K562 (cell line): ENCODE results near the gene TEX54. TPM values are rescaled to one million over a fixed set of nuclear protein-coding genes. Genes with fewer than 3 reads are reported as not detected.

ENCODE experiments used
- CBX5 ChIP-seq: IDR thresholded peaks from 2 replicates; pipeline ENCODE4 v1.6.1; 2014; ENCODE audit warnings: low read depth, borderline replicate concordance
- CTCFL ChIP-seq: IDR thresholded peaks from 2 replicates; pipeline ENCODE4 v1.6.1; 2011; ENCODE audit warnings: borderline replicate concordance, low read depth, mild to moderate bottlenecking, moderate library complexity, low read length; ENCODE audit not compliant: insufficient read depth, poor library complexity, severe bottlenecking
- EWSR1 ChIP-seq: fragments of 450-650 bp; IDR thresholded peaks from 2 replicates; pipeline ENCODE4 v1.6.1; 2018; ENCODE audit warnings: borderline replicate concordance, mild to moderate bottlenecking, low read depth, moderate library complexity; ENCODE audit not compliant: partially characterized antibody
- HBP1 ChIP-seq: fragments of 450-650 bp; formaldehyde crosslinking; IDR thresholded peaks from 2 replicates; pipeline ENCODE4 v1.4.0; 2022; ENCODE audit warnings: missing genetic modification characterization
- HCFC1 ChIP-seq: IDR thresholded peaks from 2 replicates; pipeline ENCODE4 v1.6.1; 2012; ENCODE audit warnings: low read depth, low read length, improper control_type of control experiment
- MEIS2 ChIP-seq: fragments of 450-650 bp; IDR thresholded peaks from 2 replicates; pipeline ENCODE4 v1.6.1; 2014; ENCODE audit warnings: mild to moderate bottlenecking; ENCODE audit not compliant: partially characterized antibody
- MTA2 ChIP-seq: fragments of 450-650 bp; IDR thresholded peaks from 2 replicates; pipeline ENCODE4 v1.6.1; 2016; ENCODE audit warnings: low read depth
- NCOA2 ChIP-seq, 2 experiments: fragments of 450-650 bp; IDR thresholded peaks; 2 replicates each; pipeline ENCODE4 v1.6.1; 2018; ENCODE audit warnings: mild to moderate bottlenecking in 2 of 2, moderate library complexity in 1 of 2; ENCODE audit not compliant: partially characterized antibody in 2 of 2
- RBM14 ChIP-seq: fragments of 200-400 bp; formaldehyde crosslinking; IDR thresholded peaks from 2 replicates; pipeline ENCODE4 v1.6.1; 2018; ENCODE audit warnings: low read depth, mild to moderate bottlenecking, low read length, moderate library complexity, borderline replicate concordance; ENCODE audit not compliant: insufficient read depth
- TAF1 ChIP-seq: IDR thresholded peaks from 2 replicates; pipeline ENCODE4 v1.6.1; 2011; ENCODE audit warnings: mild to moderate bottlenecking, low read length, moderate library complexity; ENCODE audit not compliant: insufficient read depth, control insufficient read depth, severe bottlenecking; ENCODE audit errors: extremely low read depth
- TCF7 ChIP-seq: sonication (generic); IDR thresholded peaks from 2 replicates; pipeline ENCODE4 v1.6.1; 2016; ENCODE audit warnings: antibody characterized with exemption, borderline replicate concordance
- ZNF316 ChIP-seq: fragments of 450-650 bp; IDR thresholded peaks from 2 replicates; pipeline ENCODE4 v1.6.1; 2016
- ZNF436 ChIP-seq: fragments of 250-450, 450-650 bp; sonication (Bioruptor Pico); formaldehyde crosslinking; IDR thresholded peaks from 2 replicates; pipeline ENCODE4 v1.7.0; 2020; ENCODE audit warnings: mild to moderate bottlenecking
- ZNF707 ChIP-seq: fragments of 250-450 bp; sonication (Bioruptor Pico); conservative IDR thresholded peaks from 2 replicates; pipeline ENCODE4 v1.8.0; 2022; ENCODE audit warnings: inconsistent platforms, mild to moderate bottlenecking, moderate library complexity
- ZNF76 ChIP-seq: fragments of 250-450 bp; sonication (Bioruptor Pico); IDR thresholded peaks from 2 replicates; pipeline ENCODE4 v1.4.0; 2020; ENCODE audit warnings: mild to moderate bottlenecking, moderate library complexity, borderline replicate concordance
- polyA plus RNA-seq, 8 experiments: library from polyadenylated mRNA; depleted of rRNA in 4 of 8; stranded (reverse) in 5 of 8; unstranded in 3 of 8; fragments of >200 nt; fragmentation: Nextera tagmentation in 2 of 8; fragmentation: Illumina TruSeq in 1 of 8; extraction: Ambion mirVana in 2 of 8; extraction: Trizol in 1 of 8; gene quantifications; 2 replicates each; pipeline versions ENCODE4 v1.2.1 to v1.2.3, GENCODE V29; 2011 to 2014; ENCODE audit warnings: inconsistent platforms in 1 of 8, missing spikeins in 1 of 8
- total RNA-seq, 7 experiments: library from RNA; depleted of rRNA in 6 of 7; stranded (reverse); fragments of >200 nt in 6 of 7; fragmentation: Illumina TruSeq in 2 of 7; extraction: Trizol in 2 of 7; gene quantifications; 2 replicates each; pipeline versions ENCODE4 v1.2.1 to v1.2.3, GENCODE V29; 2011 to 2021; ENCODE audit warnings: low replicate concordance in 1 of 7

Gene TEX54
- total and polyA plus RNA-seq, 9 of the 15 experiments (the other 6 are each of a cell fraction or from before 2014, with no cell fraction given), result not detected

GRCh38 chr11:62881579-62882430 lies 49.2 kb upstream of the TEX54 start (continued):
- TF ChIP-seq TCF7 (no peak; the same call in none of the 2 replicates), MTA2 (no peak), ZNF316 (peak; percentile 86), CBX5 (no peak; the same call in 1 of the 2 replicates), TAF1 (peak; percentile 63), EWSR1 (no peak), MEIS2 (no peak), HBP1 (no peak), ZNF76 (CRISPR knock-in tag) (no peak), ZNF707 (CRISPR knock-in tag) (no peak), CTCFL (no peak), ZNF436 (0 out of 2 replicates have a peak, but pooled peaks have one; percentile 23), HCFC1 (no peak), NCOA2 (IDR thresholded peaks at IDR 0.05; ENCODE audit: partially characterized antibody in 2 of 2) (no peak), RBM14 (no peak)
